ENCODE results near the gene OPCML.

OPCML gene

DNA sequence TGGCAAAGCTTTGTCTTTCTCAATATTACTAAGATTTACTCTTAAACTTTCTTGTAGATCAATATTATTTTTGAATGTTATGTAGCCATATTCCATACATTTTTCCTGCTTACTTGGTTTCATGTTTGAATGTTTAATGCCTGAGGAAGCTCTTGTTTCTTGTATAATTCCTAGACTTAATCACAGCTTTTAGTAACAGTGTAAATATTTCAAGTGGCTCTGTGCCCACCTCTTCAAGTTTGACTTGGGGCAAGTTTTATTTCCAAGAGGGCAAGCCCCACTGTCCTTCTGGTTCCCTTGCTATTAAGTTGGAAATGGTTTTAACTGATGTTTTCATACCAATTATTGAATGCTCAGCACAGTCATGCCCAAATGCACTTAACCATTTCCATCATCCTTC, 1004.1 kb downstream of the OPCML start:
- Histone ChIP-seq H3K36me3 (replicated peaks) (no peaks in the 10 kb centered on the region), H3K27me3 (ENCODE audit: low read depth) (no peaks in the 10 kb centered on the region), H3K4me1 (no peaks in the 10 kb centered on the region), H3K4me3 (no peak overlapping the region), H3K9me3 (no peaks in the 10 kb centered on the region; the same call in 1 of the 2 replicates)
- in situ Hi-C loops (cut with MboI; ENCODE audit: low sequenced_read_pairs), result no loop called here
- no peak for DNase-seq (ENCODE audit: low spot score in 2 of 2)

DNA sequence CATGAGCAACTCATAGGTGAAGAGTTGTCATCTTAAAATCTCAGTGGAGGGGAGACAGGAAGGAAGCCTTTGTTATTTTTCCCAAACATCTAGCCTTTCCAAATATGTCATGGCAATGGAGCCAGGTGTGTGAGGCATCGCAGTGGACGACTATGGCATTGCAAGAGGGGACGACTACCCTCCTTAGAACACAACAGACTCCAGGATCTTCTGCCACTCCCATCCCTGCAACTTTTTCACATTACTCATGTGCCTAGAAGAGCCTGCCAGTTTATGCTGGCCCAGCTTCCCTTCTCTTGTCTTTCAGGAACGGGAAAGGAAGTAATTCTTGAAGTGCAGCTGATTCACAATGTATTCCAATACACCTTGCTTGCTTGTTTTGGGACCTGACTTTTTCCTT, 1008.4 kb downstream of the OPCML start:
- in situ Hi-C loops (cut with MboI; ENCODE audit: low sequenced_read_pairs), result no loop called here
- H3K4me3 ChIP-seq, result no peak overlapping the region
- H3K27me3 ChIP-seq (ENCODE audit: low read depth), result no peaks in the 10 kb centered on the region
- no peaks in the 10 kb centered on the region for H3K4me1 ChIP-seq
- H3K36me3 ChIP-seq (replicated peaks), result no peaks in the 10 kb centered on the region
- no peaks in the 10 kb centered on the region; the same call in 1 of the 2 replicates for H3K9me3 ChIP-seq
- no peak for DNase-seq (ENCODE audit: low spot score in 2 of 2)

- H3K9me3 ChIP-seq, result no peaks in the 10 kb centered on the region; the same call in 1 of the 2 replicates
- no peaks in the 10 kb centered on the region for H3K4me1 ChIP-seq
- H3K4me3 ChIP-seq, result no peak overlapping the region
- H3K36me3 ChIP-seq (replicated peaks), result no peaks in the 10 kb centered on the region
- in situ Hi-C loops (cut with MboI; ENCODE audit: low sequenced_read_pairs), result no loop called here
- no peak for DNase-seq (ENCODE audit: low spot score in 2 of 2)
- H3K27me3 ChIP-seq (ENCODE audit: low read depth), result no peaks in the 10 kb centered on the region
Measured at GRCh38 chr11:132520199-132520598, 1012.1 kb downstream of the OPCML start.

- H3K4me3 ChIP-seq, result no peak overlapping the region
- no peak for DNase-seq (ENCODE audit: low spot score in 2 of 2)
- no peaks in the 10 kb centered on the region for H3K4me1 ChIP-seq
- in situ Hi-C loops (cut with MboI; ENCODE audit: low sequenced_read_pairs), result no loop called here
- no peaks in the 10 kb centered on the region for H3K9me3 ChIP-seq
- H3K27me3 ChIP-seq (ENCODE audit: low read depth), result no peaks in the 10 kb centered on the region
- H3K36me3 ChIP-seq (replicated peaks), result no peaks in the 10 kb centered on the region
Measured at GRCh38 chr11:132519241-132519815, 1013.0 kb downstream of the OPCML start.

- H3K9me3 ChIP-seq, result no peaks in the 10 kb centered on the region; the same call in 1 of the 2 replicates
- in situ Hi-C loops (cut with MboI; ENCODE audit: low sequenced_read_pairs), result no loop called here
- no peak for DNase-seq (ENCODE audit: low spot score in 2 of 2)
Measured at GRCh38 chr11:132504501-132505041, 1027.7 kb downstream of the OPCML start.

DNA sequence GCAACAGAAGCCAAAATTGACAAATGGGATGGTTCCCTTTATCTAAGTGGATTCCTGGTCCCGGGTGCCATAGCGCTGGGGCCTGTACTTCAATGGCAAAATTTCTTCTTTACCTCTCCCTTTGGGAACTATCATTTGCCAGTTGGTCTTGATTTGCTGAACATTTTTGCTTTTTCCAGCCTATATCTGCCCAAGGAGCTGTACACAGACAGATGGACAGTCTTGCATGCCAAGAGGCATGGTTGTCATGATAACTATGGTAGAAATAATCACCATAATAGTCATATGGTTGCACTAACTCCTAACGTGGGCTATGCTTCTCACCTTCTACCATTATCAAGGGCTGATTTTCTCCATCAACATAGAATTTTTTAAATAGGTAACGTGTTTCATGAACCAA, 1030.9 kb downstream of the OPCML start:
- Histone ChIP-seq H3K4me3 (no peak overlapping the region), H3K27me3 (ENCODE audit: low read depth) (no peaks in the 10 kb centered on the region), H3K36me3 (replicated peaks) (no peaks in the 10 kb centered on the region), H3K9me3 (no peaks in the 10 kb centered on the region; the same call in 1 of the 2 replicates), H3K4me1 (no peaks in the 10 kb centered on the region)
- DNase-seq (ENCODE audit: low spot score in 2 of 2), result no peak
- in situ Hi-C loops (cut with MboI; ENCODE audit: low sequenced_read_pairs), result no loop called here

More at GRCh38 chr11:132504501-132505041, 1027.7 kb downstream of the OPCML start:
- Histone ChIP-seq H3K27me3 (ENCODE audit: low read depth) (no peaks in the 10 kb centered on the region), H3K4me1 (no peaks in the 10 kb centered on the region), H3K4me3 (no peak overlapping the region), H3K36me3 (replicated peaks) (no peaks in the 10 kb centered on the region)

DNA sequence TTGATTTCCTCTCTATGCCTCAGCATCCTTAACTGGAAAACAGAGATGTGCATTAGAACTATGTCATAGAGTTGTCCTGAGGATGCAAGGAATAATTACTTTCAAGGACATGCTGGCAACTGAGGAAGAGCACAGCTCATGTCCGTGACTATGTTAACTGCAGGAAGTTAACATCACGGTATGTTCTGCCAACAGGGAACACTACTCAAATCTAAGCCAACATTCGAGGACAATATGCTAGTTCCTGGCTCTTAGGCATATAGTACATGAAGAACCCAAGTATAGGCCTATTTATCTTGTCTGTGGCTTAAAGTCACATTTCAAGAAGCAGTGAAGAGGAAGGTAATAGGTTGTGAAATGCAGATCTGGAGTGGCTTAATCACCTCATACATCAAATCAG, 1032.6 kb downstream of the OPCML start:
- Histone ChIP-seq H3K27me3 (ENCODE audit: low read depth) (no peaks in the 10 kb centered on the region), H3K4me1 (no peaks in the 10 kb centered on the region), H3K4me3 (no peak overlapping the region), H3K9me3 (no peaks in the 10 kb centered on the region; the same call in 1 of the 2 replicates), H3K36me3 (replicated peaks) (no peaks in the 10 kb centered on the region)
- DNase-seq (ENCODE audit: low spot score in 2 of 2), result no peak
- in situ Hi-C loops (cut with MboI; ENCODE audit: low sequenced_read_pairs), result no loop called here

- no peak overlapping the region for H3K4me3 ChIP-seq
- H3K9me3 ChIP-seq, result no peaks in the 10 kb centered on the region
- no peaks in the 10 kb centered on the region for H3K36me3 ChIP-seq (replicated peaks)
- in situ Hi-C loops (cut with MboI; ENCODE audit: low sequenced_read_pairs), result no loop called here
- H3K27me3 ChIP-seq (ENCODE audit: low read depth), result no peaks in the 10 kb centered on the region
- no peaks in the 10 kb centered on the region for H3K4me1 ChIP-seq
- DNase-seq (ENCODE audit: low spot score in 2 of 2), result no peak
Measured at GRCh38 chr11:132496341-132496740, 1036.0 kb downstream of the OPCML start.

DNA sequence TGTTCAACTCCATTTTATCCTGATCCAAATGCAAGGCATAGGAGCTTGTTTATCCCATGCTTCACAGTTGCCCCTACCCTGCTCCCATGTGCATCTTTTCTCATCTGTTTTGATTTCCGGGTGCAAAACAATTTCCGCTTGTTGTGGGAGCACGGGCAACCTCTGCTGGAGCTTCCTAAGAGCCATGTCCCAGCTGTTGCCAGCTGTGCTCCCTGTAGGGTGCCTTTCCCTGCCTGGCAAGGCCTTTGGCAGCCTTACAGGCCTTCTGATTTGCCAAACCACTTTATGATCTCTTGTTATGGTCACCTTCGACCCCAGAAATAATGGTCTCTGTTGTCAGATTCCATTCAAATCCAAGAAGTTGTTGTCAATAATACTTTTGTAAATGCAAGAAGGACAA, 1038.5 kb downstream of the OPCML start:
- H3K36me3 ChIP-seq (replicated peaks), result no peaks in the 10 kb centered on the region
- no peak overlapping the region for H3K4me3 ChIP-seq
- no peaks in the 10 kb centered on the region for H3K27me3 ChIP-seq (ENCODE audit: low read depth)
- no peaks in the 10 kb centered on the region for H3K4me1 ChIP-seq
- DNase-seq (ENCODE audit: low spot score in 2 of 2), result no peak
- no peaks in the 10 kb centered on the region for H3K9me3 ChIP-seq
- in situ Hi-C loops (cut with MboI; ENCODE audit: low sequenced_read_pairs), result no loop called here

GRCh38 chr11:132490978-132491377, 1041.3 kb downstream of the OPCML start:
- no peak overlapping the region for H3K4me3 ChIP-seq
- no peaks in the 10 kb centered on the region for H3K36me3 ChIP-seq (replicated peaks)
- no peak for DNase-seq (ENCODE audit: low spot score in 2 of 2)
- H3K4me1 ChIP-seq, result no peaks in the 10 kb centered on the region
- no peaks in the 10 kb centered on the region for H3K27me3 ChIP-seq (ENCODE audit: low read depth)
- in situ Hi-C loops (cut with MboI; ENCODE audit: low sequenced_read_pairs), result no loop called here
- H3K9me3 ChIP-seq, result no peaks in the 10 kb centered on the region

DNA sequence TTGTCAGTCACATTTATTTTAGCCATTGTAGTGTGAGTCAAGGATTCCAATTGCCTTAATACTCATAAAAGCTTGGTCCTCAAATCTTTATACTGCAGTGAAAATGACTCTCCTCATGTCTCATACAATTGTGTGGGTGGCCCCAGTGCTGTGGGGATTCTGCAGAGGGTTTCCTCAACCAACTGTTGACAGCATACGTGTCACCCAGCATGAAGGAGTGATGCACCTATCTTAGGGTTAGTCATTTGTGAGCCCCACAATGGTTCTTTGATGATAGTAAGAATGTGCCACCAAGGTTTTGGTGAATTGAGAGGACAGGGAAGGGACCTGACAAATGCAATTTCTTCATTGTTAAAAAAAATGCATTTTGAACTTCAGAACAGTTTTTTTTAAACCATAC, 1046.2 kb downstream of the OPCML start:
- no peaks in the 10 kb centered on the region for H3K27me3 ChIP-seq (ENCODE audit: low read depth)
- no peaks in the 10 kb centered on the region for H3K4me1 ChIP-seq
- no peak for DNase-seq (ENCODE audit: low spot score in 2 of 2)
- no peak overlapping the region for H3K4me3 ChIP-seq
- H3K36me3 ChIP-seq (replicated peaks), result no peaks in the 10 kb centered on the region
- H3K9me3 ChIP-seq, result no peaks in the 10 kb centered on the region
- in situ Hi-C loops (cut with MboI; ENCODE audit: low sequenced_read_pairs), result no loop called here

DNA sequence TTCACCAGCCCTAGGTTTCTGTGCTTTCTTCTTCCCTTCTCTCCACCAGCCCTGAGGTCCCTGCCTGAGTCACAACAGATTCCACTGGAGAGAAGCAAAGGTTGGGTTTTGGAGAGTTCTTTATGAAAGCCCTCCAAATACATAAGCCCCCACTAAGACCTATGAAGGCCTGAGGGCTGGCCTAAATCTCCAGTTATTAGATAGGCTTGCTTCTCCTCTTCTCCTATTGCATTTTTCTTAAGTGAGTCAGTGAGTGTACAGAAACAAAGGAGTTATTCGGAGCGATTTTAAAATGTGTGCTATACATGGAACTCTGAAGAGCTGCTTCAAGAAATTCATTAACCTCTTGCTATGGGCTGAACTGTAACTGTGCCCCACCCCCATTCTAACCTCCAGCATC, 1057.3 kb downstream of the OPCML start:
- H3K27me3 ChIP-seq (ENCODE audit: low read depth), result no peaks in the 10 kb centered on the region
- DNase-seq (ENCODE audit: low spot score in 2 of 2), result no peak
- in situ Hi-C loops (cut with MboI; ENCODE audit: low sequenced_read_pairs), result no loop called here

DNA sequence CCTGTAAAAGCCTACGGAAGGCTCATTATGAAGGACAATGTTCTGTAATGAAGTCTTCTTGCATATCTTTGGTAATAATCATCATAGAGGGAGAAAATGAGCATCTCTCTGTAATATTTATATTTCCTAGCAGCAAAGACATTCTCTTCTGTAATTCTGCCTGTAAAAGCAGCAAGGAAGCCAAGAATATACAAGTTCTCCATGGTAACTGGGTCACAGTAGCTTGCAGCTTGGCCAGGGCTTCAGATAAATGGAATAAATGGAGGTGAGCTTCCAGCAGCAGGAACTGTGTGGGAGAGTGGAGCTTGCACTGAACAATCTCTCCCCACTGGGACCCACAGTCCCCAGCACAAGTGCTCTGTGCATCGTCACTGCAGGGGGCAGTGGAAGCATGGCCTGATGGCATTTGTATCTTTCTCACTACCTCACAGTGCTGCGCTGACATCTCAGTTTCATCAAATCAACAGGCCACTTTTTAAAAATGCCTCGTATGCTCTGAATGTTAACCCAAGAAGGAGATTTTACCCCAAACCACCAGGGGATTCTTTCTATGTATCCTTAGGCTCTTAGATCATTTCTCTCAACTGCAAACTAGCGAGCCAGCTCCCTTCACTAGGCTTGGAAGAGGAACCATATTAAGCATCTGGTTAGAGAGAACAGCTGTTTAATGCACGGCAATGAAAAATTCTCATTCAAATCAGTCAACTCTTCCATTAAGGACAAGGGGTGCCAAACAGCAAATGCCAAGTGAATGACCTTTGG, 1059.7 kb downstream of the OPCML start:
- DNase-seq (ENCODE audit: low spot score in 2 of 2), result no peak
- H3K9me3 ChIP-seq, result no peaks in the 10 kb centered on the region

More for the DNA sequence above, 1057.3 kb downstream of the OPCML start:
- no peaks in the 10 kb centered on the region for H3K9me3 ChIP-seq
- no peaks in the 10 kb centered on the region for H3K36me3 ChIP-seq (replicated peaks)
- no peaks in the 10 kb centered on the region for H3K4me1 ChIP-seq
- no peak overlapping the region for H3K4me3 ChIP-seq

GRCh38 chr11:132471466-132471865, 1060.8 kb downstream of the OPCML start:
- DNase-seq (ENCODE audit: low spot score in 2 of 2), result no peak
- Histone ChIP-seq H3K27me3 (ENCODE audit: low read depth) (no peaks in the 10 kb centered on the region), H3K4me3 (no peak overlapping the region), H3K36me3 (replicated peaks) (no peaks in the 10 kb centered on the region), H3K9me3 (no peaks in the 10 kb centered on the region), H3K4me1 (no peaks in the 10 kb centered on the region)
- in situ Hi-C loops (cut with MboI; ENCODE audit: low sequenced_read_pairs), result no loop called here

More for the DNA sequence above, 1059.7 kb downstream of the OPCML start:
- Histone ChIP-seq H3K36me3 (replicated peaks) (no peaks in the 10 kb centered on the region), H3K4me3 (no peak overlapping the region), H3K27me3 (ENCODE audit: low read depth) (no peaks in the 10 kb centered on the region), H3K4me1 (no peaks in the 10 kb centered on the region)
- in situ Hi-C loops (cut with MboI; ENCODE audit: low sequenced_read_pairs), result no loop called here
